Stimulated activated CD4-positive, alpha-beta T cell treated with anti-CD3 and anti-CD28 coated beads, Interleukin-1b, Interleukin-23, amount 100 ng/mL, for 1 hour (primary cell): Measurements from ENCODE around the gene KLHL40.

Source experiments
- DNase-seq, 2 donors: peaks; one replicate each; pipeline ENCODE4 v3.0.0-alpha.2; 2020; ENCODE audit warnings: low read depth in 2 of 2

KLHL40 gene

DNA sequence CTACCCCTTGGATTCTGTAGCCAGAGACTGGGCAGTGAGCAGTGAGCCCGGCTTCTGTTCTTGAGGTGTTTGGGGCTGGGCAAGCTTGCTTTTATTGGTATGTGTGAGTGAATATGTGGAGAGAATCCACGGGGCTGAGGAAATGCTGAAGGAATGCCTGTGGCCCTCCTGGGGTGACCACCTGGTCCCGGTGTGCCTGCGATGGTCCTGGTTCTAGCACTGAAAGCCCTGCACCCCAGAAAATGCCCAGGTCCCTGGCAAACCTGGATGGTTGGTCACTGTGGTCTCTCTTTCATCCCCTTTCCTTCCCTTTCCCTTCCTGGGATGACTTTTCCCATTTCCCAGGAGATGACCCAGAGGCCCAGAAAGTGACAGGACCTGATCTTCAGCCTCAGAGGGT lies 27.7 kb upstream of the KLHL40 start:
- no peak for DNase-seq

DNA sequence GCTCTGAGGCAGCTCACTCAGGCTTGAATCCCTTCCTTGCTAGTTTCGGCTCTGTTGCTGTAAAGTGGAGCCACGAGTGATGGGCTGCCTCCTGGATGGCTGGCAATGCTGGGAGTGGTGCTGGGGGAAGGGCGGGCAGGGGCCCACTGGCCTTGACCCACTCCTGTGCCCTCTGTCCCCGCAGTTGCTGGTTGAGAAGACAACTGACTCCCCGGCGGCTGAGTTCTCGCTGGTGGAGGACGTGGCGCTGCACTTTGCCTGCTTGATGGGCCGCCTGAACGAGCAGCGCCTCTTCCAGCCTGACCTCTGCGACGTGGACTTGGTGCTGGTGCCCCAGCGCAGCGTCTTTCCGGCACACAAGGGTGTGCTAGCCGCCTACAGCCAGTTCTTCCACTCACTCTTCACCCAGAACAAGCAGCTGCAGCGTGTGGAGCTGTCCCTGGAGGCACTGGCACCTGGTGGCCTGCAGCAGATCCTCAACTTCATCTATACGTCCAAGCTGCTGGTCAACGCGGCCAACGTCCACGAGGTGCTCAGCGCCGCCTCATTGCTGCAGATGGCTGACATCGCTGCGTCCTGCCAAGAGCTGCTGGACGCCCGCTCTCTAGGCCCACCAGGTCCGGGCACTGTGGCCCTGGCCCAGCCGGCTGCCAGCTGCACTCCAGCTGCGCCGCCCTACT lies 27.1 kb upstream of the KLHL40 start:
- no peak for DNase-seq

DNA sequence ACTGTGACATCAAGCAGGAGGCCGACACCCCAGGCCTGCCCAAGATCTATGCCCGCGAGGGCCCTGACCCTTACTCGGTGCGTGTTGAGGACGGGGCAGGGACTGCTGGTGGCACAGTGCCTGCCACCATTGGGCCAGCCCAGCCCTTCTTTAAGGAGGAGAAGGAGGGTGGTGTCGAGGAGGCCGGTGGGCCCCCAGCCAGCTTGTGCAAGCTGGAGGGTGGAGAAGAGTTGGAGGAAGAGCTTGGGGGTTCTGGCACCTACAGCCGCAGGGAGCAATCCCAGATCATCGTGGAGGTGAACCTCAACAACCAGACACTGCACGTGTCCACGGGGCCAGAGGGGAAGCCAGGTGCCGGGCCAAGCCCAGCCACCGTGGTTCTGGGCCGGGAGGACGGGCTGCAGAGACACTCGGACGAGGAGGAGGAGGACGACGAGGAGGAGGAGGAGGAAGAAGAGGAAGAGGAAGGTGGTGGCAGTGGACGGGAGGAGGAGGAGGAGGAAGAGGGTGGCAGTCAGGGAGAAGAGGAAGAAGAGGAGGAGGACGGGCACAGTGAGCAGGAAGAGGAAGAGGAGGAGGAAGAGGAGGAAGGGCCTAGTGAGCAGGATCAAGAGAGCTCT lies 26.5 kb upstream of the KLHL40 start:
- DNase-seq: no peak

DNA sequence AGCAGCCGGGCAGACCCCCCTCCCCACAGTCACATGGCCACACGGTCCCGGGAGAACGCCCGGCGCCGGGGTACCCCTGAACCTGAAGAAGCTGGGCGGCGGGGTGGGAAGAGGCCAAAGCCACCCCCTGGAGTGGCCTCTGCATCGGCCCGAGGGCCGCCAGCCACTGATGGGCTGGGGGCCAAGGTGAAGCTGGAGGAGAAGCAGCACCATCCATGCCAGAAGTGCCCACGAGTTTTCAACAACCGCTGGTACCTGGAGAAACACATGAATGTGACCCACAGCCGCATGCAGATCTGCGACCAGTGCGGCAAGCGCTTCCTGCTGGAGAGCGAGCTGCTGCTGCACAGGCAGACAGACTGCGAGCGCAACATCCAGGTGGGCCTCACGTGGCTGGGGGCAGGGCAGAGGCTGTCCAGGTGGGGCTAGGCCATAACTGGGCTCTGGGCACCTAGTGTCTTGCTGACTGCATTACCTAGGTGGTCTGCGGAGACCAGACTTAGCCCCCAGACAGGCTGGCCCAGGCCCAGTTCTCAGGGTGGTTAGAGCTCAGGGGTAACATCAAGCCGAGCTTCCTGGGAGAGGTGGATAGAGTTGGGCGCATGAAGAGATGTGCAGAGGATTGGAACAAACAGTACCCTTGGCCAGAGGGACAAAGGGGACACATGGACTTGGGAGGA lies 25.7 kb upstream of the KLHL40 start:
- no peak for DNase-seq

DNA sequence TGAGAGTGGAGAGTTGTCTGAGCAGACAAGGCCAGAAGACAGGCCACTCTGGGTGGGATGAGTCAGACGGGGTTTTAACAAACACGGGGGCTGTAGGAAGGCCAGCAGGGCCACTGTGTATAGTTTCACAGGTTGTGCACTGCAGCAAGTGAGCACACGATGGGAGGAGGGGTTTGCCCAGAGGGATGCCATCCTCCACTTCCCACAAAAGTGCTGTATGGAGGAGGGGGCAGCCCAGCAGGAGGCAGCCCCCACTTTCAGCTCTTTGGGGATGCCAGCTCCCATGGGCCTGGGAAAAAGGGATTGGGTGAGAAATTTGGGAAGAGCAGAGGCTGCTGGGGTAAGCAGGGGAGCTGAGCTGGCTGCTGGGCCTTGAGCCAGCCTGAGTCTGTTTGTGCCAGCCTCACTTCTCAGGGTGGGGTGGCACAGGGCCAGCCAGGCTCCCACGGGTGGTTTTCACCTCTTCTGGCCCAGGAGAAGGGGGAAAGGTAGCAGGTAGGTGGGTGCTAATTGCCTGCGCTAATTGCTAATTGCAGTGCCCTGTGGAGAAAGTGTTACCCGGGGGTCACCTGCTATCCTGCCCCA lies 25.1 kb upstream of the KLHL40 start:
- no peak for DNase-seq

DNA sequence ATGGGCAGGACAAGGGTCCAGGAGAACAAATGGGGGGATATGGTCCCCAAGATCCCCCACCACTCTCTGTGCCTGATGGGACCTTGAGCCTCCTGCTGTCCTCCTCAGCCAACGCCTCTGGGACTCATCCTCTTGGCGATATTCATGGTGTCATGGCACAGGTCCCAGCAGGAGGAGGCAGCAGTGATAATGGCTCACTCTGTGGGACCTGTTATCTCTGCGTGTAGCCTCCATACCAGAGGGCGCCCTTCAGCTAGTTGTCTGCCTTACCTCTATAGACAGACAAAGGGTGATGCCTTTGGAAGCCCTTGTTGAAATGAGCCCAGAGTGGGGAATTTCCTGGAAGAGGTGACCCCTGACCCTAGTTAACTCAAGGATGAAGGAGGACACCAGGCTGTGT lies 24.4 kb upstream of the KLHL40 start:
- DNase-seq: no peak

DNA sequence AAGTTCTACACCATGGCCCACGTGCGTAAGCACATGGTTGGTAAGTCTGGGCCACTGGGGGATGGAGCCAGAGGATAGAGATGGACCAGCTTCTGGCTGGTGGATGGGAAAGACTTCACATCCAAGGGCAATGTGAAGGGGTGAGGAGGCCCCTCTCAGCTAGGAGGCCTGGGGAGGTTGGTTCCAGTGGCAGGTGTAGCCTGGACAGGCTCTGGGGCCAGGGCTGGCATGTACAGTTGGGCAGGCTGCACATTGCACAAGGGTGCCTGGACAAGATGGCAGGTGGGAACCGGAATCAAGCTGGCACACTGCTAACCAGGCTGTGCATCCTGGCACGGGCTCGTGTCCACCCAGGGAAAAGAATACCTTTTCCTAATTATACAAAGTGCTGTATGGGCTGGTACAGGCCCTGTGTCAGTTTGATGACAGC lies 23.7 kb upstream of the KLHL40 start:
- no peak for DNase-seq

DNA sequence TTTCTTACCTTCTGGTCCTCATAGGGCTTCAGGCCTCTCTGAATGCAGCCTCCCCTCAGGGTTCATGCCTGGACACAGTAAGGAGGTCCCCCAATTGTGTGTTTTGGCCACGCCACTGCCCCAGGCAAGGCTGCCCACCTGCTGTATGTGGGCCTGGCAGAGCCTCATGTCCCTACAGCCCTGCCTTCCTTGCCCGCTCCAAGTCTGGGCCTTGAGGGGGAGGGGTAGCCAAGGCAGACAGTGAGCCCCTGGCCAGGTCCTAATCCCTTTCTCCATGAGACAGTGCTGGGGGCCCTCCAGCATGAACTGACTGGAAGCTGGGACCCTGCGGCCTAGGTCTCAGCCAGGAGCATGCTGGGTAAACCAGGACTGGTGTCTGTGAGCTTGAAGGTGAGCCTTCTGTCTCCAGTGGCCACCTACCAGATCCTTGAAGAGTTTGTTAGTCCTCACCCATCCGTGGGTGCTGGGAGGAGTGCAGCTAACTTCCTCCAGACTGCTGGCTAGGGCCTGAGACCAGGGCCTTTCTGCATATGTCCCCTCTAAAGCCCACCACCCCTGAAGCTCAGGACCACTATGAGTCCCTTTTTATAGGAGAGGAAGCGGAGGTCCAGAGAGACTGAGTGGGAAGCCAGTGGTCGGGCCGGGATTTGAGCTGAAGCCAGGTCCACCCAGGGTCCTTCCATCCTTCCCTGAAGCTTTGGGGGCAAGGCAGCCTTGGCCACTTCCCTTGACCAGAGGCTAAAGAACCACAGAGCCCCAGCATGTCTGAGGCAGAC lies 23.1 kb upstream of the KLHL40 start:
- DNase-seq: no peak

DNA sequence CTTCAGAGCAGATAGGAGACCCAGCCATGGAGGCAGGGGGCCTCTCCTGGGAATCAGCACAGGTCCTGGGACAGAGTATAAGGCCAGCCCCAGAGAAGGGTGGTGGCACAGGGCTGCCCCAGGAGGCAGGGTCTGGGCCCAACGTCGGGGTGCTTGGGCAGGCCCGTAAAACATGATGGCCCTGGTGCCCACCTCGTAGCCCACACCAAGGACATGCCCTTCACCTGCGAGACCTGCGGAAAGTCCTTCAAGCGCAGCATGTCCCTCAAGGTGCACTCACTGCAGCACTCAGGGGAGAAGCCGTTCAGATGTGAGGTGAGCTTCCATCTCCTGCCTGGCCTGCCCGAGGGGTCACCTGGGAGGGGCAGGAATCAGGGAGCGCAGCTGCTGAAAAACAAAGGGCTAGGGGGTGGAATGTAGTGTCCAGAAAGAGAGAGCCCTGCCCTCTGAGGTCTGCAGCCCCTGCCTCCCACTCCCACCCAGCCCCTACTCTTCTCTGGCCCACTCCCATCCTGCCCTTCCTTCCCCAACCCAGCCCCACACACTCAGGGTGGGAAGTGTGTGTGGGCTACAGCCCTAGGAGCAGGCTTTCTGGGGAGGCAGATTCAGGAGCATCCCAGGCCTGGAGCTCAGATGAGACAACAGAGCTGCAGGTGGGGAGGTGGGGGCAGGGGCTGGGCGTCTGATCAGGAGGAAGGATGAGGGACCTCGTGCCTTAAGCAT lies 22.4 kb upstream of the KLHL40 start:
- DNase-seq: no peak

DNA sequence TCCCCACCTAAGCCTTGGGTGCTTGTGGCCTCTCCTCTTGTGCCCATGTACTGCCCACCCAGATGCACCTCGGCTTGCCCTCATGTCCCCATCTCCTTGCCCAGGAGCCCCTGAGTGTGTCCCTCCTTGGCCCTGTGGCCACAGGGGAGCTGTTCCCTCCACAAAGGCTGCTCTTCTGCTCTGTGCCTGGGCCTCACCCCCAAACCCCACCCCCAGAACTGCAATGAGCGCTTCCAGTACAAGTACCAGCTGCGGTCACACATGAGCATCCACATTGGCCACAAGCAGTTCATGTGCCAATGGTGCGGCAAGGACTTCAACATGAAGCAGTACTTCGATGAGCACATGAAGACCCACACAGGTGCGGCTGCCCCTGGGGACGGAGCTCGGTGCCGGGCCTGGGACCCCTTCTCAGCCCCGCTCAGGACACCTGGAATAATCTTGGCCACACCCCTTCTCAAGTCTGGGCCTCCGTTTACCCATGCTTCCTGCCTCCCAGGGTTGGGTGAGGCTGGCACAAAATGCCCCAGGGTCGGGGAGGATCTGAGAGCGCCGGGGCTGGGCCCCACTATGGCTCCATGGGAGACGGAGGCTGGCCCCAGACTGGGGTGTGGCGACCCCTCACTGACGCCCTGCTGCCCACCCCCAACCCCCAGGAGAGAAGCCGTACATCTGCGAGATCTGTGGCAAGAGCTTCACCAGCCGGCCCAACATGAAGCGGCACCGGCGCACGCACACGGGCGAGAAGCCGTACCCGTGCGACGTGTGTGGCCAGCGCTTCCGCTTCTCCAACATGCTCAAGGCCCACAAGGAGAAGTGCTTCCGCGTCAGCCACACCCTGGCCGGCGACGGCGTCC lies 21.5 kb upstream of the KLHL40 start:
- no peak for DNase-seq

DNA sequence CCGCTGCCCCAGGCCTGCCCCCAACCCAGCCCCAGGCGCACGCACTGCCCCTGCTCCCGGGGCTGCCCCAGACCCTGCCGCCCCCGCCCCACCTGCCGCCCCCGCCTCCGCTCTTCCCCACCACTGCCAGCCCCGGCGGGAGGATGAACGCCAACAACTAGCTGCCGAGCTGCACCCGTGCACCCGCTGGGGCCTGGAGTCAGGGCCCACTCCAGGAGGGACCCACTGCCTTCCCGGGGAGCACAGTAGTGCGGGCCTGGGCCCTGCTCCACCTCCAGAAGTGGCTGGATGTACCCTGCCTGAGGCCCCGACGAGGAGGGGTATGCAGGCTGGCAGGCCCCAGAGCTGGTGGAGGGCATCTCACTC lies 20.9 kb upstream of the KLHL40 start:
- no peak for DNase-seq

DNA sequence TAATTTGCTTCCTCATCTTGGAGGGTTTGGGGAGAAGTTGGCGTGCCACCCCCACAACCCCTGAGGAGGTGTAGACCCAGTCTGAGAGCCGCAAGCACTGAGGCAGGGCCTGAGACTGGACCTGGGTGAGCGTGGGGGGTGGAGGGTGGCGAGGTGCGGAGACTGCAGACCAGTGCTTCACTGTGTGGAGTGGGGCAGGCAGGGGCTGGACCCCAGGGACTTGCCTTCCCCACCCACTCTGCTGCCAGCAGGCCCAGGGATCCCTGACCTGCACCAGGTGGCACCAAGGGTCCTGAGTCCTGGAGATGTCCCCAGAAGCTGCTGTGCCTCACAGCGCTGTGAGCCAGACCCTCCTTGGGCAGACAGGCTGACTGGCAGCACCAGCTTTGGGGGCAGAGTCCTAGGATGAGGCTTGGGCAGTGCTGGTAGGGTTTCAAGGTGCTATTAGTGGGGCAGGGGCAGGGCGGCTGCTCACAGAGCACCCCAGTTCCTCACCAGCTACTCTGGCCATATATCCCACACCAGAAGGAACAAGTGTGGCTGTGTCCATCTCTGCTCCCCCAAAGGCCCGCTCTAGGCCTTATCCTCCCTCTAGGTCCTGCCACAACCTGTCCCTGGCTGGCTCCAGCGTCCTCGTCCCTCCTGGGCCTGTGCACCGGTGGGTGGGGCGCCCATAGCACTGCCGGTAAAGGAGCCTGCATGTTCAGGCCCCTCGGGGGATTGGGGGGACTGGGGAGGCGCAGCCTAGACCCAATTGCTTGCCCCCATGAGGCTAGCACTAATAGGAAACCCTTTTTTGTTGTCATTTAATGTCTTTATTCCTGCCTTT lies 20.1 kb upstream of the KLHL40 start:
- no peak for DNase-seq

DNA sequence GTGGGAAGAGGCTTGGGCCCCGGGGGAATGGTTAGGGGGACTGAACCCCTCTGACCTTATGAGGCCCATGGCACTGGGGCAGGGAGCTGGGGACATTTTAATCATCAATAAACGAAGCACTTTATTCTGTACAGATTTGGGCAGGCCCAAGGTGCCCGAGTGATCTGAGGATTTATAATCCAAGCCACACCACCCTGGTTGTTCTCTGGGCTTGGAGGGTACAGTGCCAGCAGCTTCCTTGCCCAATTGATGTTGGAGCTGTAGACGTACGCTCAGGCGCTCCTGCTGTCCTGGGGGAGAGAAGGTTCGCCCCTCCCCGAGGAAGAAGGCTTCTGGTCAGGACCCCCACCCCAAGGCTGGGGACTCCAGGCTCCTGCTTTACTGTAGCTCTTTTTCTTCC lies 19.3 kb upstream of the KLHL40 start:
- DNase-seq: no peak

DNA sequence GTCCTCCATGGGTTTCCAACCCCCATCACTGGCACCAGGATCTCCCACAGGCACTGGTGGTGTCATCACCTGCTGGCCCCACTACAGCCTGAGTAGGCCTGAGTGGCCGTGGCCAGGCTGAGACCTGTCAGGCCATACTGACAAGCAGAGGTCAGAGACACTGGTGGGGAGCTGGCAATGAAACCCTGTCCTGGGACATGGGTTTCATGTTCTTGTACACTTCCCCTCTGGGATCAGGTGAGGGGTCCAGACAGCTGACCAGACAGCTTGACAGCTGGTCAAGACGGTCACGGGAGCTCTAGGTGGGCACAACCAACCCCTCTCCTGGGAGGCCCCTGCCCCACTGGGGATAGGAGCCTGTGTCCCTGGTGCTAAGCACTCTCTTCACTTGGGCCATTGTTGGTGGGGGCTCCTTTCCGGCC lies 18.7 kb upstream of the KLHL40 start:
- DNase-seq: no peak

DNA sequence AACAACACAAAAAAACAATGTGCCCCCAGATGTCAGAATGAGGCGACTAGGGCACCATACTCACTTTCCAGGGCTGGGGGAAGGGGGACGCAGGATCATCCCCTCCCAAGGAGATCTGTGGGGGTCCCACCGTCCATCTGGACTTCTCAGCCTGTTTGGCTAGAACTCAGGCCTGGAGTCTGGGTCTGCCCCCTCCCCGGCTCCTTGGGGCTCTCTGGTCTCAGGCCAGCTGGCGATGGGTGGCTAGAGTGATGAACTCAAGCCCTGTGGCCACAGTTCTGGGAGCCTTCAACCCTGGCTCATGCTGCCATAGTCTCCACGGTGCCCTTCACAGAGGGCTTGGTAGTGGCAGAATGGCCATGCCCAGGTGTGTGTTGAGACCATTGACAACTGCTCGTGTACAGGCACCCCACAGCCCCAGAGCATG lies 18.2 kb upstream of the KLHL40 start:
- DNase-seq: no peak

DNA sequence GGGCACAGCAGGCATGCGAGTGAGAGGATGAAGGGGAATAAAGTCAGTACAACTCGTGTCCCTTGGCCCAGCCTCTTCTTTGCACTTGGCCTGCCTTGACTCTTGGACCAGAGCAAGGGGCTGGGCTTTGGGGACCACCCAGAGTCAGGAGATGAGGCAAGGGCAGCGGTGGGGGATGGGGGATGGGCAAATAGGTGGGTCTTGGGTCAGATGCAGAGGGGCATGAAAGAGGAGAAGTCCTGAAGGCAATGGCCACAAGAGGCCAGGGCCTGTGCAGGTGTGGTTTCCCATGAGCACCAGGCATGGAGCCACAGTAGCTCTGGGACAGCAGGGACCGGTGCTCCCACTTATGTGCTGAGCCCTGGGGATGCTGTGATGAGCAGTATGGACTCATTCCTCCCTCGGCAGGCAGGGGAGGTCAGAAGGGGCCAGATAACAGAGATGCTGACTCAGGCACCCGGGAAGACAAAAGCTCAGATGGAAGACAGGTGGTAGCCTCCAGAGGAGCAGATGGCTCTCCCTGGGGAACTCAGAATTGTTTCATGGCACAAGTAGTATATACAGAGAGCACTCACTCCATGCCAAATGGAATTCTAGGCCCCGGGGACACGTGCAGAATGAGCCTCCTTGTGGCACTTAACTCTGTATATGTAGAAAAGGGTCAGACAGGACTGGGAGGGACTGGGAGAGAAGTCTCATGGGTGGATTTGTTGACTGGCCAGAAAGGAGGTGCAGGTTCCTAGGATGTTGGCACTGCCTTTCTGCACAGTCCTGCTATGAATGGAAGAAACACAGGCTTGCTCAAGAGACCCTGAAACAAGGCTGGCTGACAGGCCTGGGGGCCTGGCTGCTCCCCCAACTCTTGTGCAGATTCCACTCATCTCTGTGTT lies 17.6 kb upstream of the KLHL40 start:
- no peak for DNase-seq

DNA sequence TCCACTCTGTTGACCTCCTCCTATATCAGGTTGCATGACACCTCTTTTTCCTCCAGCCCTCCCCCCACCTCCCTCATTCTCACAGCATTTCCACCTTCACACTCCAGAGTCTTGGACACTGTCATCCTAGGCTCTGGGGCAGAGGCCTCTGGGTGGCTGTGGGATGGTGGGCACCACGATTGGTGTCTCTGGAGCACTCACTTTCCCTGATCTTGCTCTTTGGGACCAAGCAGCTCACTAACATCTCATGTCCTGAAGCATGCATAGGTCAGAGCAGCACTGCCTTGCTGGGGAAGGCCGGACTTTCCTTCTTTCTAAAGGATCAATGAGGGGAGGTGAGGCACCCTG lies 16.9 kb upstream of the KLHL40 start:
- DNase-seq: no peak

DNA sequence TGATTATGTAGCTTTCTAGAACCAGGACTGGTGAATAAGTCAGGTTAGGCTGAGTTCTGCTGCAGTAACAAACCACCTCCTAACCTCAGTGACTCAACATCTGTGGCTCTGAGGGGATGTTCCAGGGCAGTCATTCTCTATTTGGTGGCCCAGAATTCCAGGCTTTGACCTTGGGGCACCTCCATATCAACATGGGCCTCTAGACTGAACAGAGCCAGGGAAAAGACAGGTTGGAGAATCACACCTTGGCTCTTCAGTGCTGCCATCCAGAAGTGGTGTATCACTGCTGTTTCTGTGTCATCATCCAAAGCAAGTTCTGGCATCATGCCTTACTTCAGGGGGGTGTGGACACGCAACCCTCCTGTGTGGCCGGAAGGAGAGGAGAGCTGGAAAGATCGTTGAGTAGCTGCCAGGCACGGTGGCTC lies 16.5 kb upstream of the KLHL40 start:
- no peak for DNase-seq
